HG03575 (cell line): ENCODE results near the gene HACE1.
"Not testable (repeated sequence)": the region's sequence is repeated elsewhere in the genome, so short reads cannot be mapped to it uniquely, and the experiment has no call there.

Source experiments
- ATAC-seq: cut with Tn5 transposase; IDR thresholded peaks from one replicate; pipeline ENCODE4 v1.9.1; 2021; ENCODE audit not compliant: unreplicated experiment, insufficient number of reproducible peaks, low FRiP score; ENCODE audit errors: extremely low read depth

Gene HACE1

GRCh38 chr6:104835782-104836181 is 23.9 kb downstream of the HACE1 start:
- ATAC-seq = no peak

- no peak for ATAC-seq
These were observed 30.3 kb downstream of the HACE1 start for GRCh38 chr6:104829183-104829958.

- no peak for ATAC-seq
These were observed 31.2 kb downstream of the HACE1 start for GRCh38 chr6:104828478-104828877.

GRCh38 chr6:104820820-104821219 is 38.9 kb downstream of the HACE1 start:
- ATAC-seq = not testable (repeated sequence)

GRCh38 chr6:104816125-104816524 is 43.6 kb downstream of the HACE1 start:
- no peak for ATAC-seq

- ATAC-seq = no peak
These were observed 45.0 kb downstream of the HACE1 start for GRCh38 chr6:104814743-104815142.

- ATAC-seq = no peak
These were observed 46.2 kb downstream of the HACE1 start for GRCh38 chr6:104813552-104813951.

GRCh38 chr6:104809116-104809515 is 50.6 kb downstream of the HACE1 start:
- ATAC-seq = no peak

- ATAC-seq = not testable (repeated sequence)
These were observed 54.4 kb downstream of the HACE1 start for GRCh38 chr6:104805335-104805734.

GRCh38 chr6:104799134-104799657 is 60.5 kb downstream of the HACE1 start:
- no peak for ATAC-seq

GRCh38 chr6:104796031-104796785 is 63.5 kb downstream of the HACE1 start:
- ATAC-seq = no peak

GRCh38 chr6:104795363-104795762 is 64.4 kb downstream of the HACE1 start:
- ATAC-seq = no peak

- ATAC-seq = peak; percentile 98
These were observed 69.9 kb downstream of the HACE1 start for GRCh38 chr6:104789770-104790190.

- ATAC-seq = no peak
These were observed 71.3 kb downstream of the HACE1 start for GRCh38 chr6:104788400-104788799.

GRCh38 chr6:104787305-104787704 is 72.4 kb downstream of the HACE1 start:
- no peak for ATAC-seq

- ATAC-seq = no peak
These were observed 74.8 kb downstream of the HACE1 start for GRCh38 chr6:104784884-104785283.

GRCh38 chr6:104771258-104771832 is 88.4 kb downstream of the HACE1 start:
- no peak for ATAC-seq

- ATAC-seq = no peak
These were observed 90.8 kb downstream of the HACE1 start for GRCh38 chr6:104768906-104769305.

- ATAC-seq = no peak
These were observed 93.1 kb downstream of the HACE1 start for GRCh38 chr6:104766595-104766994.
